MM.1S (cell line): ENCODE results near the gene ARHGDIB.

ENCODE experiments used
- DNase-seq: peaks from one replicate; pipeline ENCODE4 v3.0.0-alpha.2; 2015
- H2AFZ ChIP-seq: fragments of 300-600 bp; sonication (generic); 2 replicates; pipeline ENCODE4 v1.6.0; 2016; ENCODE audit warnings: antibody characterized with exemption, low read length
- H3F3A ChIP-seq: fragments of 300-600 bp; sonication (generic); 2 replicates; pipeline ENCODE4 v1.6.1; 2016; ENCODE audit warnings: mild to moderate bottlenecking, antibody characterized with exemption, low read length, moderate library complexity, mixed read lengths; ENCODE audit not compliant: insufficient read depth
- H3K27ac ChIP-seq: fragments of 300-600 bp; sonication (generic); 2 replicates; pipeline ENCODE4 v1.5.1; 2016; ENCODE audit warnings: mild to moderate bottlenecking, low read length
- H3K27me3 ChIP-seq: fragments of 300-600 bp; sonication (generic); replicated peaks from 2 replicates; pipeline ENCODE4 v1.6.0; 2016; ENCODE audit warnings: low read length; ENCODE audit not compliant: insufficient read depth
- H3K36me3 ChIP-seq: fragments of 300-600 bp; sonication (generic); replicated peaks from 2 replicates; pipeline ENCODE4 v1.6.1; 2016; ENCODE audit warnings: mild to moderate bottlenecking, low read length, mixed read lengths; ENCODE audit not compliant: insufficient read depth
- H3K4me1 ChIP-seq: fragments of 300-600 bp; sonication (generic); 2 replicates; pipeline ENCODE4 v1.6.1; 2016; ENCODE audit warnings: low read length, mixed read lengths
- H3K4me2 ChIP-seq: fragments of 300-600 bp; sonication (generic); 2 replicates; pipeline ENCODE4 v1.6.0; 2016; ENCODE audit warnings: low read depth, low read length
- H3K4me3 ChIP-seq: fragments of 300-600 bp; sonication (generic); 2 replicates; pipeline ENCODE4 v1.5.1; 2016; ENCODE audit warnings: low read length, mixed read lengths
- H3K79me2 ChIP-seq: fragments of 300-600 bp; sonication (generic); 2 replicates; pipeline ENCODE4 v1.6.1; 2016; ENCODE audit warnings: mixed run types, low read length, mixed read lengths
- H3K9ac ChIP-seq: fragments of 300-600 bp; sonication (generic); 2 replicates; pipeline ENCODE4 v1.6.1; 2016; ENCODE audit warnings: low read length, mixed read lengths
- H3K9me2 ChIP-seq: fragments of 300-600 bp; sonication (generic); replicated peaks from 2 replicates; pipeline ENCODE4 v1.6.1; 2016; ENCODE audit warnings: mild to moderate bottlenecking, low read length, mixed read lengths; ENCODE audit not compliant: insufficient read depth
- H3K9me3 ChIP-seq: fragments of 300-600 bp; sonication (generic); replicated peaks from 2 replicates; pipeline ENCODE4 v1.6.1; 2016; ENCODE audit warnings: mild to moderate bottlenecking, low read length, mixed read lengths; ENCODE audit not compliant: insufficient read depth
- H4K20me1 ChIP-seq: fragments of 300-600 bp; sonication (generic); 2 replicates; pipeline ENCODE4 v1.6.1; 2016; ENCODE audit warnings: mild to moderate bottlenecking, low read length, moderate library complexity, mixed read lengths; ENCODE audit not compliant: insufficient read depth
- CTCF ChIP-seq: fragments of 300-600 bp; sonication (generic); IDR thresholded peaks from 2 replicates; pipeline ENCODE4 v1.5.1; 2016; ENCODE audit warnings: antibody characterized with exemption, low read length, mixed read lengths
- EZH2 ChIP-seq: fragments of 300-600 bp; sonication (generic); optimal IDR thresholded peaks from 2 replicates; pipeline ENCODE3; 2017; ENCODE audit warnings: low read depth, mild to moderate bottlenecking, antibody characterized with exemption, low read length, mixed read lengths
- EZH2phosphoT487 ChIP-seq: fragments of 300-600 bp; sonication (generic); IDR thresholded peaks from 2 replicates; pipeline ENCODE4 v1.6.1; 2018; ENCODE audit warnings: antibody characterized with exemption, low read length

ARHGDIB gene

GRCh38 chr12:14950982-14951746 is 10.2 kb downstream of the ARHGDIB start:
- H3K36me3 ChIP-seq: peaks cover 14% of the 10 kb centered on the region

GRCh38 chr12:14950421-14950820 is 11.0 kb downstream of the ARHGDIB start:
- Histone ChIP-seq H3F3A (peaks cover 74% of the 10 kb centered on the region), H3K4me3 (no peak overlapping the region), H3K79me2 (peaks cover 95% of the 10 kb centered on the region), H3K9me3 (no peaks in the 10 kb centered on the region), H2AFZ (no peak overlapping the region), H3K36me3 (peaks cover 15% of the 10 kb centered on the region), H4K20me1 (no peaks in the 10 kb centered on the region), H3K27me3 (no peaks in the 10 kb centered on the region), H3K27ac (peak overlapping the region; percentile 94; the same call in 1 of the 2 replicates), H3K4me1 (peaks cover 78% of the 10 kb centered on the region), H3K9me2 (no peaks in the 10 kb centered on the region), H3K4me2 (peak overlapping the region; percentile 68), H3K9ac (peak overlapping the region; percentile 4; the same call in 1 of the 2 replicates)
- peak; percentile 27 for DNase-seq
- TF ChIP-seq CTCF (no peak), EZH2 (no peak), EZH2phosphoT487 (no peak)

More at GRCh38 chr12:14950982-14951746, 10.2 kb downstream of the ARHGDIB start:
- no peak overlapping the region for H2AFZ ChIP-seq
- H3K4me2 ChIP-seq: peak overlapping the region; percentile 68
- no peaks in the 10 kb centered on the region for H3K9me3 ChIP-seq
- peak overlapping the region; percentile 94 for H3K27ac ChIP-seq
- no peaks in the 10 kb centered on the region for H4K20me1 ChIP-seq
- H3K4me3 ChIP-seq: no peak overlapping the region
- TF ChIP-seq CTCF (no peak), EZH2phosphoT487 (no peak), EZH2 (no peak)
- no peaks in the 10 kb centered on the region for H3K27me3 ChIP-seq
- no peak for DNase-seq
- peak overlapping the region; percentile 52 for H3K9ac ChIP-seq
- peaks cover 84% of the 10 kb centered on the region for H3K4me1 ChIP-seq
- no peaks in the 10 kb centered on the region for H3K9me2 ChIP-seq
- peaks cover 96% of the 10 kb centered on the region for H3K79me2 ChIP-seq
- peaks cover 81% of the 10 kb centered on the region for H3F3A ChIP-seq

GRCh38 chr12:14949631-14950030 is 11.8 kb downstream of the ARHGDIB start:
- Histone ChIP-seq H3K79me2 (peaks cover 94% of the 10 kb centered on the region), H3K9me3 (no peaks in the 10 kb centered on the region), H3K9me2 (no peaks in the 10 kb centered on the region), H3K4me3 (0 out of 2 replicates have a peak overlapping the region, but pooled peaks have one; percentile 3), H3K9ac (peak overlapping the region; percentile 50; the same call in 1 of the 2 replicates), H3K4me2 (peak overlapping the region; percentile 68), H3K4me1 (peaks cover 73% of the 10 kb centered on the region), H3K36me3 (peaks cover 22% of the 10 kb centered on the region), H3K27ac (peak overlapping the region; percentile 94), H3K27me3 (no peaks in the 10 kb centered on the region), H2AFZ (no peak overlapping the region), H4K20me1 (no peaks in the 10 kb centered on the region), H3F3A (peaks cover 66% of the 10 kb centered on the region)
- TF ChIP-seq EZH2 (no peak), EZH2phosphoT487 (no peak), CTCF (no peak)
- DNase-seq: no peak
